ENCODE measurements around the gene GNG8.
A peak's percentile ranks its signal among the peaks of the same experiment; 100 is the strongest.

GNG8 gene

GRCh38 chr19:46602392-46603194, 33.4 kb downstream of the GNG8 start:
- no peak for DNase-seq (ENCODE audit: low read depth, low spot score)

- no peak for DNase-seq (ENCODE audit: low read depth, low spot score)
These were observed 34.4 kb downstream of the GNG8 start, which contains the start of gene CALM3 for GRCh38 chr19:46601318-46602224. Gene CALM3 (plus strand): TSS chr19:46601330. CDS start chr19:46601435, 105 bp downstream.

- peak; percentile 86 for DNase-seq (ENCODE audit: low read depth, low spot score)
These were observed 35.4 kb downstream of the GNG8 start for GRCh38 chr19:46600384-46601317.

GRCh38 chr19:46599716-46600373, 36.2 kb downstream of the GNG8 start:
- peak; percentile 48 for DNase-seq (ENCODE audit: low read depth, low spot score)

GRCh38 chr19:46598372-46598917, 37.6 kb downstream of the GNG8 start:
- DNase-seq (ENCODE audit: low read depth, low spot score): no peak

GRCh38 chr19:46596008-46596407, 40.0 kb downstream of the GNG8 start:
- DNase-seq (ENCODE audit: low read depth, low spot score): no peak

GRCh38 chr19:46591870-46592269, 44.1 kb downstream of the GNG8 start:
- DNase-seq (ENCODE audit: low read depth, low spot score): no peak

- DNase-seq (ENCODE audit: low read depth, low spot score): no peak
These were observed 44.7 kb downstream of the GNG8 start for GRCh38 chr19:46591254-46591653.

- no peak for DNase-seq (ENCODE audit: low read depth, low spot score)
These were observed 48.1 kb downstream of the GNG8 start for GRCh38 chr19:46587861-46588260.

GRCh38 chr19:46586294-46586693, 49.7 kb downstream of the GNG8 start:
- no peak for DNase-seq (ENCODE audit: low read depth, low spot score)

GRCh38 chr19:46585539-46585938, 50.5 kb downstream of the GNG8 start:
- DNase-seq (ENCODE audit: low read depth, low spot score): no peak

Data from iPS DF 19.7 (cell line).